Right atrium auricular region (tissue), 2 donors: Measurements from ENCODE around the gene OSM. TPM values are rescaled to one million over a fixed set of nuclear protein-coding genes. Genes with fewer than 3 reads are reported as not detected.

ENCODE experiments used
- DNase-seq: peaks from one replicate; pipeline ENCODE4 v3.0.0-alpha.2; 2019; ENCODE audit warnings: low spot score
- H3K27ac ChIP-seq, 2 donors: fragments of 200-600 bp; sonication (generic); 1 replicate in 1 of 2; 2 replicates in 1 of 2; pipeline ENCODE4 v1.5.1; 2016 to 2019
- H3K27me3 ChIP-seq, 2 donors: fragments of 200-600 bp; sonication (generic); one replicate each; pipeline versions ENCODE4 v1.5.1 to v1.6.0; 2017 to 2019
- H3K36me3 ChIP-seq: fragments of 200-600 bp; sonication (generic); one replicate; pipeline ENCODE4 v1.5.1; 2016
- H3K4me1 ChIP-seq, 2 donors: fragments of 200-600 bp; sonication (generic); one replicate each; pipeline versions ENCODE4 v1.5.1 to v1.6.0; 2017 to 2019
- H3K4me3 ChIP-seq, 2 donors: fragments of 200-600 bp; sonication (generic); 1 replicate in 1 of 2; 2 replicates in 1 of 2; pipeline ENCODE4 v1.5.1; 2017 to 2019; ENCODE audit warnings: mild to moderate bottlenecking in 1 of 2, moderate library complexity in 1 of 2
- H3K9me3 ChIP-seq, 2 donors: fragments of 200-600 bp; sonication (generic); one replicate each; pipeline ENCODE4 v1.5.1; 2019
- total RNA-seq, 2 donors: library from RNA; depleted of rRNA; stranded (reverse); fragments of >200 nt; gene quantifications; one replicate each; pipeline ENCODE4 v1.1.0, GENCODE V29; 2016
- TF ChIP-seq, protein P1 (sequence below), 2 donors: fragments of 200-600 bp; sonication (generic); IDR thresholded peaks; one replicate each; pipeline ENCODE4 v1.5.1; 2019; ENCODE audit warnings: antibody characterized with exemption in 2 of 2

Gene OSM
- total RNA-seq, 2 donors from 2014 or later, result 0.63 to 1.6 TPM

DNA sequence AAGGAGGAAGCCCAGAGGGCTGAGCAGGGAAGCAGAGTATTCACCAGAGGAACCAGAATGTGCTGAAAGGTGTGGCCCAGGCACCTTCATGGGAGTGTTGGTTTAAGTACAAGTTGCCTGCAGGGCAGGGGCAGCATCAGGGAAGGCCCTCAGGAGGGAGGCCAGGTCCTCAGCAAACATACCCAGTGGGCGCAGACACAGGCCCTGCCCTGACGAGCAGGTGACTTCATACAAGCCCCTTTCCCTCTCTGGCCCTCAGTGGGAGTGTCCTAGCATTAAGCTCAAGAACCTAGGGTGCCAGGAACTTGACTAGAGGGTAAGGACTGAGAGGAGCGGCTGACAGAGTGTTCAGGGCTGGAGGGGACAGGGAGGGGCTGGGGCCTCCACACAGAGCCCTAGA is 30.2 kb upstream of the OSM start:
- H3K27me3 ChIP-seq, result no peaks in the 10 kb centered on the region

DNA sequence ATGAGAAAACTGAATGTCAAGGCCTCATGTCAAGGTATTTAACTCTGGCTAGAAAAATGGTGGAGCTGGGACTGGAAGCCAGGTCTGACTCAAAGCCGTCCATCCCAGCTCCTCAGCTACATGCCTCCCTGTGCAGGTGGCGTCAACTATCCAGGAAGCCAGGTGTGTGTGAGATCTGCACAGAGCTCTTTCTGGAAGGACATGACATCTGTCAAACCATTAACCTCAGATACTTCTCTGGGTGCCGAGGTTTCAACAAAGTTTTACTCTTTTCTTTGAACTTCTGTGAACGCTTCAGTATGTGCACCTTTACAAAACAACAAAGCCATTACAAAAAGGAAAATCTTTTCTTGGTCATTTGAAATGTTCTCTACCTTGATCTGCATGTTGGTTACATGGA is 29.7 kb upstream of the OSM start:
- no peak for DNase-seq
- Histone ChIP-seq H3K27ac (no peak overlapping the region), H3K9me3 (no peaks in the 10 kb centered on the region), H3K4me3 (no peak overlapping the region), H3K27me3 (no peaks in the 10 kb centered on the region), H3K36me3 (peaks cover 82% of the 10 kb centered on the region), H3K4me1 (peaks cover 0 to 24% of the 10 kb centered on the region in 2 donors)
- TF ChIP-seq, protein P1, sequence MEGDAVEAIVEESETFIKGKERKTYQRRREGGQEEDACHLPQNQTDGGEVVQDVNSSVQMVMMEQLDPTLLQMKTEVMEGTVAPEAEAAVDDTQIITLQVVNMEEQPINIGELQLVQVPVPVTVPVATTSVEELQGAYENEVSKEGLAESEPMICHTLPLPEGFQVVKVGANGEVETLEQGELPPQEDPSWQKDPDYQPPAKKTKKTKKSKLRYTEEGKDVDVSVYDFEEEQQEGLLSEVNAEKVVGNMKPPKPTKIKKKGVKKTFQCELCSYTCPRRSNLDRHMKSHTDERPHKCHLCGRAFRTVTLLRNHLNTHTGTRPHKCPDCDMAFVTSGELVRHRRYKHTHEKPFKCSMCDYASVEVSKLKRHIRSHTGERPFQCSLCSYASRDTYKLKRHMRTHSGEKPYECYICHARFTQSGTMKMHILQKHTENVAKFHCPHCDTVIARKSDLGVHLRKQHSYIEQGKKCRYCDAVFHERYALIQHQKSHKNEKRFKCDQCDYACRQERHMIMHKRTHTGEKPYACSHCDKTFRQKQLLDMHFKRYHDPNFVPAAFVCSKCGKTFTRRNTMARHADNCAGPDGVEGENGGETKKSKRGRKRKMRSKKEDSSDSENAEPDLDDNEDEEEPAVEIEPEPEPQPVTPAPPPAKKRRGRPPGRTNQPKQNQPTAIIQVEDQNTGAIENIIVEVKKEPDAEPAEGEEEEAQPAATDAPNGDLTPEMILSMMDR (IDR thresholded peaks at IDR 0.05), result no peak

More for the DNA sequence above, 30.2 kb upstream of the OSM start:
- Histone ChIP-seq H3K4me1 (peaks cover 0 to 24% of the 10 kb centered on the region in 2 donors), H3K9me3 (no peaks in the 10 kb centered on the region), H3K4me3 (no peak overlapping the region), H3K27ac (no peak overlapping the region), H3K36me3 (peaks cover 80% of the 10 kb centered on the region)
- no peak for DNase-seq
- TF ChIP-seq, protein P1 (IDR thresholded peaks at IDR 0.05), result no peak

DNA sequence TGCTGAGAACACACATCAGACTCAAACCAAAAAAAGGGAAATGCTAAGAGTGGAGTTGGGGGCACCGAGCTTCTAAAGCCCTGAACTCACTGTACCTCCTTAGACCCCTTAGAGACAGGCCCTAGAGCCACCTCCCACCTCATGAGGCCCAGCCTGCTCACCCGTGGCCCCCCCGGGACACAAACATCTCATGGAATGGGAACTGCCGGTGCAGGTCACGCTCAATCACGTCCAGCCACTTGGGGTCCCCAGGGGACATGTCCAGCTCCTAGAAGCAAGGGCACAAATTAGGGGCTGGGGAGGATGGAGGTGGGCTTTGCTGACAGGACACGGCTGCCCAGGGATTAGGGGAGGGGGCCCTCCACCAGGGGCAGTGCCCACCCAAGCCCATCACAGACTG is 28.9 kb upstream of the OSM start:
- Histone ChIP-seq H3K4me3 (no peak overlapping the region), H3K27me3 (no peaks in the 10 kb centered on the region), H3K9me3 (no peaks in the 10 kb centered on the region), H3K36me3 (peaks cover 75% of the 10 kb centered on the region), H3K27ac (no peak overlapping the region), H3K4me1 (peaks cover 0 to 24% of the 10 kb centered on the region in 2 donors)
- no peak for DNase-seq
- TF ChIP-seq, protein P1 (IDR thresholded peaks at IDR 0.05), result no peak

DNA sequence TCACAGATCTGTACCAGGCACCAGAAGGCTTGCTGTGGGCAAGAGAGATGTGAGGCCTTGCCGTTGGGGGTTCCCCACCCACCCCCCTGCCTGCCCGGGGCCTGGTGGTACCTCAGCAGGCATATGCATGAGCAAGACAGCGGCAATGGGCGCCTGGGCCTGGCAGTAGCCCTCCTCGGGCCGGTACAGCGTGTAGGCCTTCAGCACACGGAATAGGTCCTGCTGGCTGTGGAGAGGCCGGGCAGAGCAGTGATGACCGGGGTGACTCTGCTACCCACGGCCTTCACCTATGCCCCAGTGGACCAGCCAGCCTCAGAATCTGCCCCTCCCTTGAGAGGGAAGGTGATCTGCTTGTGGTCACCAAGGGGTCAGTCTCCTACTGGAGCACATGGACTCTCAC is 28.2 kb upstream of the OSM start:
- no peaks in the 10 kb centered on the region for H3K9me3 ChIP-seq
- H3K27ac ChIP-seq, result no peak overlapping the region
- no peak for DNase-seq
- H3K36me3 ChIP-seq, result peaks cover 74% of the 10 kb centered on the region
- H3K4me1 ChIP-seq, result peaks cover 0 to 29% of the 10 kb centered on the region in 2 donors
- H3K4me3 ChIP-seq, result no peak overlapping the region
- TF ChIP-seq, protein P1 (IDR thresholded peaks at IDR 0.05), result no peak
- H3K27me3 ChIP-seq, result no peaks in the 10 kb centered on the region

DNA sequence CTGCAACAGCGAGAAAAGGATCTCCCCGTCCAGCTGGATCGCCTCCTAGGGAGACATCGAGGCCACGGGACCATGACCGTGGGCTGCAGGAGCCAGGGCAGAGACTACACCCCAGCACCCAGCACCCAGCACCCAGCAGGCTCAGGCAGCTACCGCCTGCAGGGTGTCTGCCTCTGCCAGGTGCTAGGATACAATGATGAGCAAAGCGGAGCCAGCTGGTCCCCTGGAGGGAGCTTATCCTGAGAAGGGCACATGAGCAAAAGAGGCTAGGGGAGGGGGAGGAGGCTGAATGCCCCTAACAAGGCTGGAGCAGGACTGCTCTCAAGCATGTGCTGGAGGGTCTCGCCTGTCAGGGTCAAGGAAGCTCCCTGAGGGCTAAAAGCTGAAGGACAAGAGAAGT is 27.4 kb upstream of the OSM start:
- no peaks in the 10 kb centered on the region for H3K27me3 ChIP-seq
- H3K27ac ChIP-seq, result no peak overlapping the region
- no peak overlapping the region for H3K4me3 ChIP-seq
- peaks cover 69% of the 10 kb centered on the region for H3K36me3 ChIP-seq
- TF ChIP-seq, protein P1 (IDR thresholded peaks at IDR 0.05), result no peak
- no peaks in the 10 kb centered on the region for H3K9me3 ChIP-seq
- no peak for DNase-seq
- H3K4me1 ChIP-seq, result peaks cover 0 to 30% of the 10 kb centered on the region in 2 donors

DNA sequence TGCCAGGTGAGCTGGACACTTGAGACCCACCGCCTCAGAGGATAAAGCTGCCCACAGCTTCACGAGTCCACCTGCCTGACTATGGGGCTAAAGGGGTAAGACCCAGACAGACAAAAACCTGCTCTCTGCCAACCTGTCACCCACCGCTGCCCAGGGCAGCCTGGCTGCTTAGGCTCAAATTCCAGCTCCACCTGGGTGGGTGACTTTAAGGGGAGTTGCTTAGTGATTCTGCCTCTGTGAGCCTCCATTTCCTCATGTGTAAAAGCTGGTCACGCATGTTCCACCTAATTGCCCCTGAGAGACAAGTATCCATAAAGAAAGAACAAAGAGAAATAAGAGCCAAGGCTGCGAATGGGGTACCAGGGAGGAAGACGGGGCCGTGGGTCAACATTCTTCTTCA is 26.4 kb upstream of the OSM start:
- H3K9me3 ChIP-seq, result no peaks in the 10 kb centered on the region
- peaks cover 0 to 40% of the 10 kb centered on the region in 2 donors for H3K4me1 ChIP-seq
- DNase-seq, result no peak
- no peak overlapping the region for H3K4me3 ChIP-seq
- no peak overlapping the region for H3K27ac ChIP-seq
- peaks cover 59% of the 10 kb centered on the region for H3K36me3 ChIP-seq
- TF ChIP-seq, protein P1 (IDR thresholded peaks at IDR 0.05), result no peak
- H3K27me3 ChIP-seq, result no peaks in the 10 kb centered on the region
